HepG2 (cell line): ENCODE measurements around the gene CARS2. TPM values are rescaled to one million over a fixed set of nuclear protein-coding genes. Genes with fewer than 3 reads are reported as not detected.

Experiments used
- ARNT ChIP-seq: fragments of 450-650 bp; IDR thresholded peaks from 2 replicates; pipeline ENCODE4 v1.6.1; 2017
- CEBPZ ChIP-seq: IDR thresholded peaks from 2 replicates; pipeline ENCODE4 v1.6.1; 2012; ENCODE audit warnings: low read length, improper control_type of control experiment
- DPF2 ChIP-seq: sonication (generic); formaldehyde crosslinking; IDR thresholded peaks from 2 replicates; pipeline ENCODE4 v1.4.0; 2020; ENCODE audit warnings: mild to moderate bottlenecking, low read depth, missing genetic modification reagents, borderline replicate concordance
- FOXM1 ChIP-seq: sonication (generic); formaldehyde crosslinking; IDR thresholded peaks from 2 replicates; pipeline ENCODE4 v1.5.0; 2020; ENCODE audit warnings: missing genetic modification reagents
- HDAC2 ChIP-seq: sonication (generic); formaldehyde crosslinking; IDR thresholded peaks from 2 replicates; pipeline ENCODE4 v1.4.0; 2020; ENCODE audit warnings: missing genetic modification reagents
- KDM4B ChIP-seq: sonication (generic); formaldehyde crosslinking; IDR thresholded peaks from 2 replicates; pipeline ENCODE4 v1.4.0; 2020; ENCODE audit warnings: missing genetic modification reagents
- KLF13 ChIP-seq: sonication (generic); formaldehyde crosslinking; IDR thresholded peaks from 2 replicates; pipeline ENCODE4 v1.4.0; 2020; ENCODE audit warnings: mild to moderate bottlenecking, missing genetic modification reagents
- MTF2 ChIP-seq: sonication (generic); formaldehyde crosslinking; IDR thresholded peaks from 2 replicates; pipeline ENCODE4 v1.5.0; 2020; ENCODE audit warnings: missing genetic modification reagents, borderline replicate concordance
- NPAS2 ChIP-seq: sonication (generic); formaldehyde crosslinking; IDR thresholded peaks from 2 replicates; pipeline ENCODE4 v1.8.0; 2022; ENCODE audit warnings: mild to moderate bottlenecking, missing genetic modification reagents, borderline replicate concordance
- RXRB ChIP-seq: IDR thresholded peaks from 2 replicates; pipeline ENCODE4 v1.6.1; 2016; ENCODE audit warnings: borderline replicate concordance, missing genetic modification reagents, missing compliant biosample characterization
- TAF1 ChIP-seq: sonication (generic); formaldehyde crosslinking; IDR thresholded peaks from 2 replicates; pipeline ENCODE4 v1.4.0; 2020; ENCODE audit warnings: missing genetic modification reagents
- TRIM24 ChIP-seq: sonication (generic); formaldehyde crosslinking; IDR thresholded peaks from 2 replicates; pipeline ENCODE4 v1.8.0; 2022; ENCODE audit warnings: mild to moderate bottlenecking, missing genetic modification reagents
- XRCC5 ChIP-seq: fragments of 200-400 bp; formaldehyde crosslinking; optimal IDR thresholded peaks from 2 replicates; pipeline ENCODE3; 2017; ENCODE audit warnings: mild to moderate bottlenecking, low read length
- ZFAT ChIP-seq: sonication (generic); formaldehyde crosslinking; conservative IDR thresholded peaks from 2 replicates; pipeline ENCODE4 v1.8.1; 2023; ENCODE audit warnings: missing genetic modification reagents, inconsistent platforms
- ZHX2 ChIP-seq, 2 experiments: sonication (generic) in 1 of 2; formaldehyde crosslinking in 1 of 2; IDR thresholded peaks; 2 replicates each; pipeline versions ENCODE4 v1.6.1 to v1.9.0; 2014 to 2022; ENCODE audit warnings: antibody characterized with exemption in 1 of 2, borderline replicate concordance in 1 of 2, inconsistent platforms in 1 of 2, low read depth in 1 of 2, missing genetic modification reagents in 1 of 2
- ZNF414 ChIP-seq: sonication (generic); formaldehyde crosslinking; IDR thresholded peaks from 2 replicates; pipeline ENCODE4 v1.5.0; 2020; ENCODE audit warnings: missing genetic modification reagents
- ZNF720 ChIP-seq: sonication (generic); formaldehyde crosslinking; IDR thresholded peaks from 2 replicates; pipeline ENCODE4 v1.4.0; 2020; ENCODE audit warnings: missing genetic modification reagents
- ZNF772 ChIP-seq: sonication (generic); formaldehyde crosslinking; IDR thresholded peaks from 2 replicates; pipeline ENCODE4 v1.5.0; 2020; ENCODE audit warnings: mild to moderate bottlenecking, missing genetic modification reagents
- ZNF841 ChIP-seq: sonication (generic); formaldehyde crosslinking; IDR thresholded peaks from 2 replicates; pipeline ENCODE4 v1.8.1; 2023; ENCODE audit warnings: missing genetic modification reagents, borderline replicate concordance
- polyA plus RNA-seq, 8 experiments: library from polyadenylated mRNA; depleted of rRNA in 3 of 8; stranded (reverse) in 7 of 8; unstranded in 1 of 8; fragments of >200 nt; fragmentation: Illumina TruSeq in 4 of 8; extraction: Trizol in 4 of 8; gene quantifications; 2 replicates each; pipeline versions ENCODE4 v1.2.1 to v1.2.3, GENCODE V29; 2011 to 2016; ENCODE audit warnings: low read depth in 4 of 8, missing spikeins in 1 of 8, mixed read lengths in 1 of 8; ENCODE audit not compliant: insufficient read depth in 1 of 8
- total RNA-seq, 5 experiments: library from RNA; depleted of rRNA; stranded (reverse); fragments of >200 nt; fragmentation: Illumina TruSeq; extraction: Trizol; gene quantifications; 2 replicates each; pipeline ENCODE4 v1.2.3, GENCODE V29; 2016; ENCODE audit warnings: low read depth in 1 of 5

CARS2 gene
- total and polyA plus RNA-seq, 2 of the 13 experiments (the other 11 are each of a cell fraction or from before 2014, with no cell fraction given): 41.1 to 59.3 TPM

- no peak for TF ChIP-seq ZHX2 (IDR thresholded peaks at IDR 0.05; ENCODE audit: low read depth)
- TF ChIP-seq ZHX2 (CRISPR knock-in tag; IDR thresholded peaks at IDR 0.05; ENCODE audit: borderline replicate concordance): no peak
- TF ChIP-seq TRIM24 (CRISPR knock-in tag): no peak
- TF ChIP-seq DPF2: no peak
- TF ChIP-seq ARNT: no peak
- no peak for TF ChIP-seq ZNF720 (CRISPR knock-in tag)
- no peak for TF ChIP-seq HDAC2
- peak; percentile 40; the same call in 1 of the 2 replicates for TF ChIP-seq CEBPZ
- no peak for TF ChIP-seq ZNF772
- no peak for TF ChIP-seq KDM4B (CRISPR knock-in tag)
- no peak for TF ChIP-seq NPAS2 (CRISPR knock-in tag)
- no peak for TF ChIP-seq FOXM1 (CRISPR knock-in tag)
- peak; percentile 10 for TF ChIP-seq XRCC5
- peak; percentile 81 for TF ChIP-seq TAF1 (CRISPR knock-in tag)
- no peak for TF ChIP-seq KLF13
- TF ChIP-seq ZFAT: no peak
- no peak for TF ChIP-seq ZNF841
- TF ChIP-seq MTF2 (CRISPR knock-in tag): no peak
- TF ChIP-seq RXRB (CRISPR knock-in tag): peak; percentile 7; the same call in 1 of the 2 replicates
- no peak for TF ChIP-seq ZNF414 (CRISPR knock-in tag)
Observed at GRCh38 chr13:110715395-110716246, 9.7 kb upstream of the CARS2 start (continued).
